Lower leg skin (tissue), 4 donors: Measurements from ENCODE around the gene PNPO. TPM values are rescaled to one million over a fixed set of nuclear protein-coding genes. Genes with fewer than 3 reads are reported as not detected.

Experiments used
- DNase-seq, 2 donors: peaks; one replicate each; pipeline ENCODE4 v3.0.0-alpha.2; 2019; ENCODE audit warnings: low spot score in 2 of 2
- H3K4me3 ChIP-seq: fragments of 200-600 bp; sonication (generic); 2 replicates; pipeline ENCODE4 v1.5.1; 2017; ENCODE audit warnings: mild to moderate bottlenecking, low read depth; ENCODE audit not compliant: poor library complexity, severe bottlenecking
- CTCF ChIP-seq, 3 donors: fragments of 450-650 bp; IDR thresholded peaks; one replicate each; pipeline ENCODE4 v1.5.1; 2016; ENCODE audit warnings: antibody characterized with exemption in 3 of 3, mild to moderate bottlenecking in 3 of 3, moderate library complexity in 2 of 3
- POLR2A ChIP-seq, 2 donors: fragments of 450-650 bp; IDR thresholded peaks; one replicate each; pipeline ENCODE4 v1.6.1; 2016 to 2017; ENCODE audit warnings: antibody characterized with exemption in 2 of 2, mild to moderate bottlenecking in 1 of 2, moderate library complexity in 1 of 2
- WGBS, 2 donors: methylation state at CpG; one replicate each; pipeline ENCODE4 v1.1.5; 2018; 5-methylcytosine and 5-hydroxymethylcytosine counted together
- intact Hi-C: fragments of 100-400 bp; cut with DNase I; formaldehyde crosslinking; loops from one replicate; pipeline ENCODE4 v1.15.0; 2023; ENCODE audit warnings: low total_unique reads
- total RNA-seq, 4 donors: library from RNA; depleted of rRNA; stranded (reverse); fragments of >200 nt; gene quantifications; one replicate each; pipeline ENCODE4 v1.1.0, GENCODE V29; 2016

The PNPO gene
- total RNA-seq, 4 donors from 2014 or later, result 20.2 to 36.8 (median 30.3) TPM

DNA sequence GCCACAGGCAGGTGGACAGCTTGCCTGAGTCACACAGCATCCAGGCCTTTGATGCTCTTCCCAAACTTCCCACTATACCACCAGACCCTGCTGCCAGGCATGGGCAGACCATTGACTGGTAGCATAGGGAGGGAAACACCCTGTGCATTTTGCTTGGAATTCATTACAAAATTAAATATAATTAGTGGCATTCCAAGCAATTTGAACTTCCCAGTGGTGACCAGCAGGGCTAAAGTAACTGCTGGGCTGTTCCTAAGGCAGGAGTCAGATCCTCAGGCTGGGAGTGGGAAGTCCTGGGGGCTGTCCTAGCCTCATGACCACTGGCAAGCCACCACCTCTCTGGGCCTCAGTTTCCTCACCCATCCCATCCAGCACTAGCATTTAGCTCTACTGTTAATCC lies 12.5 kb downstream of the PNPO start:
- H3K4me3 ChIP-seq, result no peak overlapping the region
- DNase-seq, result no peak
- intact Hi-C loops, result no loop called here
- TF ChIP-seq CTCF (IDR thresholded peaks at IDR 0.05) (no peak), POLR2A (IDR thresholded peaks at IDR 0.05) (no peak)

DNA sequence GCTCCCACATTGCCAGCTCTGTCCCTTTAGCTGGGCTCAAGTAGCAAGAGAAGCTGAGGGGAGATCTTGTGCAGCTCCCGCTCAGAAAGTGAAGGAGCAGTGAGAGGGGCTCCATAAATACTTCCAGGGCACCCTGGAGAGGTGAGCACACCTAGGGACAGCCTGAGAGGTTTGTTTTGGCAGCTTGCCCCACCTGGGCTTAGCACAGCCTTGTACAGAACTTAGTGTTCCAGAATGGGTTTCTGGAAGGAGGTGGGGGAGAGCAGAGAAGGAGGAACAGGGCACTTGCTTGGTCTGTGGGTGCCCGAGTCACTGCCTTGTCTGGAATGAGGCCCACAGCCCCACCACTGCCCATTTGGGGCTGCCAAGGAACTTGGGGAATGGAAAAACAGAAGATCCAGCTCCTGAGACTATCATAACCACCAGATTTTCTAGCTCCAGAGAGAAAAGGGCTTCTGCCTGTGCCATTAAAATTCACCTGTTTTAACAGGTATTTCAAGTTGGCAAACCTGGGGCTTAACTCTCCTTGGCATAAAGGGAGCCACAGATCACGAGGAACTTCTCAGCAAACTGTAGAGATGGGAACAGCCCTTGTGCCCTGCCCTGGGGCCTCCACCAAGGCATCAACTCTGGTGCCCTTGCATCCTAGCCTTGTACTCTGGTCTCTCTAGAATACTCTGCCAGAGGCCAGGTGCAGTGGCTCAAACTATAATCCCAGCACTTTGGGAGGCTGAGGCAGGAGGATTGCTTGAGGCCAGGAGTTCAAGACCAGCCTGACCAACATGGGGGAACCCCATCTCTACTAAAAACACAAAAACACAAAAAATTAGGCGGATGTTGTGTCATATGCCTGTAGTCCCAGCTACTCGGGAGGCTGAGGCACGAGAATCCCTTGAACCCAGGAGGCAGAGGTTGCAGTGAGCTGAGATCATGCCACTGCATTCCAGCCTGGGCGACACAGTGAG lies 14.4 kb downstream of the PNPO start:
- no peak for TF ChIP-seq CTCF (IDR thresholded peaks at IDR 0.05)
- no peak for TF ChIP-seq POLR2A (IDR thresholded peaks at IDR 0.05)
- intact Hi-C loops, result no loop called here
- no peak for DNase-seq
- WGBS, 2 donors, result 76 to 81% methylated on average over 7 of the region's 7 CpGs
- no peak overlapping the region for H3K4me3 ChIP-seq

GRCh38 chr17:47956791-47957590 lies 15.6 kb downstream of the PNPO start:
- H3K4me3 ChIP-seq, result no peak overlapping the region
- intact Hi-C loops, result no loop called here
- TF ChIP-seq POLR2A (IDR thresholded peaks at IDR 0.05) (no peak), CTCF (IDR thresholded peaks at IDR 0.05) (no peak)
- no peak for DNase-seq
- 46 to 71% methylated on average over 3 to 4 of the region's 4 CpGs for WGBS, 2 donors

GRCh38 chr17:47957591-47958490 lies 16.5 kb downstream of the PNPO start, which contains the start of gene PRR15L:
PRR15L (minus strand) TSS chr17:47957883; CDS start chr17:47953234, 4,649 bp downstream.
- no peak within 1 kb of the TSS for H3K4me3 ChIP-seq
- 34 to 39% methylated on average over 13 to 16 of the region's 16 CpGs for WGBS, 2 donors
- no peak for DNase-seq
- TF ChIP-seq CTCF (IDR thresholded peaks at IDR 0.05) (no peak), POLR2A (IDR thresholded peaks at IDR 0.05) (no peak)
- intact Hi-C loops, result no loop called here
